ENCODE measurements around the gene ZNF45. TPM values are rescaled to one million over a fixed set of nuclear protein-coding genes. Genes with fewer than 3 reads are reported as not detected.
"Not testable (repeated sequence)": the region's sequence is repeated elsewhere in the genome, so short reads cannot be mapped to it uniquely, and the experiment has no call there.

ZNF45 gene
- total and polyA plus RNA-seq, 7 donors, result 2.4 to 18.2 (median 6.4) TPM

DNA sequence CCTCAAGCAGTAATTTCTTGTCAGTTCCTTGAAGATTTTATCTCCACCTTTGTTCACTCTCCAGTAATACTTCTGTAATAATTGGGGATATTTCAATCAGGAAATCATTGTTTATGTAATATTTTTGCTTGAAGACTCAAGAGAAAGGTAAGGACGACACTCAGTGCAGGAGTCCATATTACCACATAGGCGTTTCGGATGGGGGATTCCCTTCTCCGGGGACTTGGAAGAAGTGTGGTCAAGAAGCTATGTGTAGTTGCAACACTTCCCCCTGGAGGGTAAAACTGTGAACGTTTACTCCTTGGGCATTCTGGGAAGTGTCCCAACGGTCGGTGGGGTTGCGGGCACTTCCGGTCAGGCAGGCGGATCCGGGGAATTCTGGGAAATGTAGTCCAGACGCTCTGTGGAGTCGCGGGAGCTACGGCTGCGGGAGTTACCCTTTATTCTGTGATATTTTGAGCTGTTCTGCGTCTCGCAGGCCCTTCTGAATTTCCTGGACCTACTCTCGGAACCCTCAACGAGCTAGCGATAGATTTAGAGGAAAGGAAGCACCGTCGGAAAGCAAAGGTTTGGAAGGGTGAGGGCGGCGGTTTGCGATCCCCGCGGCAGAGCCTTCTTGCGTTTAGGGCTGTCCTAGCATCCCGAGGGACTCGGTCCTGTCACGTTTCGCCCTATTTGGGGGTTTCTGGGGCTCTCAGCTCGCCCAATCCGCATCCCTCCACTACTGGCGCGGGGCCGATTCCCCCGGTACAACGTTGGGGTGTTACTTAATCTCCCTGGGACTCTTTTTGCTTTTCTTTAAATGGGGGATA is 16.0 kb upstream of the ZNF45 start, which contains the start of gene ZNF221:
TSS of gene ZNF221 (plus strand) at position 395 of the 812 bp plus-strand sequence. CDS start 11,499 bp downstream, outside the sequence.
- WGBS, 2 donors, result 1% methylated on average over 40 of the region's 40 CpGs
- Histone ChIP-seq H3K4me3 (peak within 1 kb of the TSS; percentile 47 to 77 (median 63)), H3K9me3 (peaks cover 3 to 17% (median 11%) of the 10 kb centered on the region in 4 donors), H3K4me1 (no peaks in the 10 kb centered on the region), H3K27ac (peak within 1 kb of the TSS; percentile 76 to 83 (median 80)), H3K36me3 (peaks cover 0 to 13% (median 0%) of the 10 kb centered on the region in 4 donors), H3K27me3 (peaks cover 0 to 3% (median 0%) of the 10 kb centered on the region in 3 donors)
- no peak for TF ChIP-seq EP300 (IDR thresholded peaks at IDR 0.05)
- peak; percentile 58 to 85 (median 76) for TF ChIP-seq POLR2AphosphoS5 (IDR thresholded peaks at IDR 0.05)
- TF ChIP-seq POLR2A (IDR thresholded peaks at IDR 0.05), result no peak
- TF ChIP-seq, protein P1, sequence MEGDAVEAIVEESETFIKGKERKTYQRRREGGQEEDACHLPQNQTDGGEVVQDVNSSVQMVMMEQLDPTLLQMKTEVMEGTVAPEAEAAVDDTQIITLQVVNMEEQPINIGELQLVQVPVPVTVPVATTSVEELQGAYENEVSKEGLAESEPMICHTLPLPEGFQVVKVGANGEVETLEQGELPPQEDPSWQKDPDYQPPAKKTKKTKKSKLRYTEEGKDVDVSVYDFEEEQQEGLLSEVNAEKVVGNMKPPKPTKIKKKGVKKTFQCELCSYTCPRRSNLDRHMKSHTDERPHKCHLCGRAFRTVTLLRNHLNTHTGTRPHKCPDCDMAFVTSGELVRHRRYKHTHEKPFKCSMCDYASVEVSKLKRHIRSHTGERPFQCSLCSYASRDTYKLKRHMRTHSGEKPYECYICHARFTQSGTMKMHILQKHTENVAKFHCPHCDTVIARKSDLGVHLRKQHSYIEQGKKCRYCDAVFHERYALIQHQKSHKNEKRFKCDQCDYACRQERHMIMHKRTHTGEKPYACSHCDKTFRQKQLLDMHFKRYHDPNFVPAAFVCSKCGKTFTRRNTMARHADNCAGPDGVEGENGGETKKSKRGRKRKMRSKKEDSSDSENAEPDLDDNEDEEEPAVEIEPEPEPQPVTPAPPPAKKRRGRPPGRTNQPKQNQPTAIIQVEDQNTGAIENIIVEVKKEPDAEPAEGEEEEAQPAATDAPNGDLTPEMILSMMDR (IDR thresholded peaks at IDR 0.05), result peak in 3 of 4 experiments; percentile 33 to 47 (median 42)
- intact Hi-C loops (cut with DNase I), result loop anchor here (1.0 to 2.0 kb wide), 2 partner anchors 16 to 52 kb away; partner anchors contain the start of genes ZNF230 and ZNF45
- peak; percentile 96 for DNase-seq

DNA sequence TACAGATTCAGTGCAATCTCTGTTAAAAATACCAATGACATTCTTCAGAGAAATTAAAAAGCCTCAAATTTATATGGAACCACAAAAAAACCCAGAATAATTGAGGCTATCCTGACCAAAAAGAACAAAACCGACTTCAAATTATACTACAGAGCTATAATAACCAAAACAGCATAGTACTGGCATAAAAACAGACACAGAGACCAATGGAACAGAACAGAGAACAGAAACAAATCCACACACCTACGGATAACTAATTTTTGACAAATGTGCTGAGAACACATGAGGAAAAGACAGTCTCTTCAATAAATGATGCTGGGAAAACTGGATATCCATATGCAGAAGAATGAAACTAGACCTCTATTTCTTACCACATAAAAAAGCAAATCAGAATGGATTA is 14.7 kb upstream of the ZNF45 start:
- not testable (repeated sequence) for H3K4me3 ChIP-seq, H3K27me3 ChIP-seq, H3K36me3 ChIP-seq, DNase-seq, H3K27ac ChIP-seq, H3K4me1 ChIP-seq
- 93% methylated on average over 2 of the region's 2 CpGs for WGBS, 2 donors
- peaks cover 3 to 12% (median 6%) of the 10 kb centered on the region in 4 donors for H3K9me3 ChIP-seq
- intact Hi-C loops (cut with DNase I), result loop anchor here (2.0 kb wide), 1 partner anchor 53 kb away; the partner anchor contains the start of gene ZNF230

DNA sequence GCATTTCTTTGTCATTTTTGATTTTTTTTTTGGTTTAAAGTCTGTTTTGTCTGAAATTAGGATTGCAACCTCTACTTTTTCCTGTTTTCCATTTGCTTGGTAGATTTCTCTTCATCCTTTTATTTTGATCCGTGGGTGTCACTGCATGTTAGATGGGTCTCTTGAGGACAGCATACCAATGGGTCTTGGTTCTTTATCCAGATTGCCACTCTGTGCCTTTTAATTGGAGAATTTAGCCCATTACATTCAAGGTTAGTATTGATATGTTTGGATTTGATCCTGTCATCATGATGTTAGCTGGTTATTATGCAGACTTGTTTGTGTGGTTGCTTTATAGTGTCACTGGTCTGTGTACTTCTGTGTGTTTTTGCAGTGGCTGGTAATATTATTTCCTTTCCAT is 12.3 kb upstream of the ZNF45 start:
- intact Hi-C loops (cut with DNase I); H3K36me3 ChIP-seq; H3K27ac ChIP-seq; DNase-seq; H3K4me1 ChIP-seq; H3K4me3 ChIP-seq; H3K27me3 ChIP-seq: not testable (repeated sequence)
- 0% methylated on average over 1 of the region's 1 CpG for WGBS, 2 donors
- peaks cover 2 to 12% (median 3%) of the 10 kb centered on the region in 4 donors for H3K9me3 ChIP-seq

DNA sequence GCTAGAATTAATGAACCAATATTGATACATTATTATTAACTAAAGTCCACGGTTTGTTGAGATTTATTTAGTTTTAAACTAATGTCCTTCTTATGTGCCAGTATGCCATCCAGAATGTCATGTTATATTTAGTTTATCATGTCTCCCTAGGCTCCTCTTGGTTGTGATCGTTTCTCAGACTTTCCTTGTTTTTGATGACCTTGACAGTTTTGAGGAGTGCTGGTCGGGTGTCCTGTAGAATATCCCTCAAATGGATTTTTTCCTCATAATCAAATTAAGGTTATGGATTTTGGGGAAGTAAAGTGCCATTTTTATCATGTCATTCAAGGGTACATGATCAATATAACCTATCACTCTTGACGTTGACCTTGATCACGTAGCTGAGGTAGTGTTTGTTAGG is 6.1 kb upstream of the ZNF45 start:
- no peaks in the 10 kb centered on the region for H3K27me3 ChIP-seq
- H3K4me3 ChIP-seq, result no peak overlapping the region
- WGBS, 2 donors, result 66 to 72% methylated on average over 5 of the region's 5 CpGs
- TF ChIP-seq POLR2AphosphoS5 (IDR thresholded peaks at IDR 0.05) (no peak), POLR2A (IDR thresholded peaks at IDR 0.05) (no peak), EP300 (IDR thresholded peaks at IDR 0.05) (no peak)
- TF ChIP-seq, protein P1 (IDR thresholded peaks at IDR 0.05), result no peak
- no peak overlapping the region for H3K27ac ChIP-seq
- no peak for DNase-seq
- no peaks in the 10 kb centered on the region for H3K4me1 ChIP-seq
- H3K9me3 ChIP-seq, result no peaks in the 10 kb centered on the region
- intact Hi-C loops (cut with DNase I), result no loop called here
- H3K36me3 ChIP-seq, result no peaks in the 10 kb centered on the region

DNA sequence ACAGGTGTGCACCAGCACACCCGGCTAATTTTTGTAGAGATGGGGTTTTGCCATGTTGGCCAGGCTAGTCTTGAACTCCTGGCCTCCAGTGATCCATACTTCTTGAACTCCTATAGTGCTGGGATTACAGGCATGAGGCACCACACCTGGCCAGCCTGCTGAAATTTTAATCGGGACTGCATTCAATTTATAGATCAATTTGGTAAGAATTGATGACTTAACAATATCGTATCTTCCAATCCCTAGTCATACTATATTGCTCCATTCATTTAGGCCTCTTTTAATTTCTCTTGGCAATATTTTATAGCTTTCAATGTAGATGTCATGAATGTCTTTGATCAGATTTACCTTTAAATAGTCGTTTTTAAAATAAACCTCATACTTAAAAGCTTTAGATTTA is 5.6 kb upstream of the ZNF45 start:
- Histone ChIP-seq H3K36me3 (no peaks in the 10 kb centered on the region), H3K27me3 (no peaks in the 10 kb centered on the region), H3K27ac (no peak overlapping the region), H3K4me3 (no peak overlapping the region), H3K9me3 (no peaks in the 10 kb centered on the region), H3K4me1 (peaks cover 0 to 3% (median 0%) of the 10 kb centered on the region in 4 donors)
- TF ChIP-seq, protein P1 (IDR thresholded peaks at IDR 0.05), result no peak
- TF ChIP-seq POLR2AphosphoS5 (IDR thresholded peaks at IDR 0.05), result no peak
- no peak for TF ChIP-seq EP300 (IDR thresholded peaks at IDR 0.05)
- TF ChIP-seq POLR2A (IDR thresholded peaks at IDR 0.05), result no peak
- WGBS, 2 donors, result 81% methylated on average over 4 of the region's 4 CpGs
- intact Hi-C loops (cut with DNase I), result no loop called here
- no peak for DNase-seq

Measured in sigmoid colon (tissue), 7 donors.